COR-L47 (cell line): Measurements from ENCODE around the gene IL1RN.

Experiments used
- DNase-seq: peaks from one replicate; lab custom pipeline; 2025; lab: John Stamatoyannopoulos, UW

Gene IL1RN

DNA sequence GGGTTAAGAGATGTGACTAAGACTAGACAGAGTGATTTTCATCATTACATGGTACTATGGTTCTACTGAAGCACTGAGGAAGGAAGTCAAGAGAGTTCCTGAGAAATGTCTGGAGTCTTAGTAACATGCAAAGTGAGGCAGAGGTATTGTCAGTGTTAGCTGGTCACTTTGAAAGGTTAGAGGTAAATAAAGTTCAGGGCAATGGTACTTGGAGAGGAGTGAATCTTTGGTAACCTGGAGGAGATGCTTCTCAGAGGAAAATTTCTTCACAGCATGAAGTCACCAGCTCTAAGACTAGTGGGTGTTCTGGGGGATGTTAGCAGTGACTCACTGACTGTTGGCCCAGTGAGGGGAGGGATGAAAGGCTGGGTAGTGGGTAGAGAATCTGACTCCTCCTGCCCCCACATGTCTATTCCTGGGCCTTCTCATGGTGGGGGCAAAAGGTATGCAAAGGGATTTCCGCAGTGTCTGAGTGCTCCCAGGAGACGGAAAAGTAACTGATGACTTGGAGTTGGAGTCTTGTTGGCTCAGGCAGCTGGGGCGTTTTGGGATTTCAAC is 23.3 kb upstream of the IL1RN start:
- no peak for DNase-seq

DNA sequence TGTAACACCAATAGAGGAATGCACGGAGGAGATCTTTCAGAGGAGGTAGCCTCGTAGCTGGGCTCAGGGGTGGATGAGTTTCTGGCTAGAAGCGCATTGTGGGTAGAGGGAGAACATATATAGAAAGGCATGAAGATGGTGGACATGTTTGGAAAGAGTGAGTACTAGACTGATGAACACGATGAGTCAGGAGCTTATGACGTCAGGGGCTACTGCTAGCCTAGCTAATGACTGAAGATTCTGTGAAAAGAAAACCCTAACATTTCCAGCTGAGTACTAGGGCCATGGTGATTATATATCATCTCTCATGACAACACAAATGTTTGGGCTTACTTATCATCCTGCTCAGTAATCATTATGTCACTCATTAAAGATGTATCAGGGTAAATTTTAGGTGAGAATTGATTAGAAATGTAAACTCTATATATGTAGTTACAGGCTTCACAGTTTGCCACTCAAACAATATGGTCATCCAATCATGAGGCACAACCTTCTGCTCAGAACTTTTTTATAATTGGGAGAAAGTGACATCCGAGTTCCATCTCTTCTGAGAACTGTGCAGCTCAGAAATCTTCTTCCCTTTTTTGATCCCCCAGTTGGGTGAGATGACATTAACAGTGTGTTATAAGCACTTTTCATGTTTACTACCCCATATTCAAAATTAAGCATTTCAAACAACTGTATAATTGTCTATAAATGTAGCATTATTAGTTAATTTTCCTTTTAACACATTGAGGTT is 22.2 kb upstream of the IL1RN start:
- no peak for DNase-seq

DNA sequence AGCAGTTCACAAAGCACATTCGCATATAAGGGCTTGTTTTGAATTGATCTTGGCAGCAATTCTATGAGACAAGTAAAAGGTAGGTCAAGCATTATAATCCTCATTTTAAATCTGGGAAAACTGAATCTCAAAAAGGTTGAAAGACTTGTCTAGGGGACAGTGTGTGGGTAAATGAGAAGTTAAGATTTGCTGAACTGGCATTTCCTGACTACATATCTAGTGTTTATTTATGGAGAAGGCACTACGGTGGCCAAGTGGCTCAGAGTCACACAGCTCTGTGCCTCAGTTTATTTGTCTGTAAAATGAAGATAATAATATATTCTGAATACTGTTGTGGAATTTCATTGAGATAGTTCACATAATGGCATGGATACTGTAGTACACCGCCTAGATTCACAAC is 16.3 kb upstream of the IL1RN start:
- DNase-seq: no peak

DNA sequence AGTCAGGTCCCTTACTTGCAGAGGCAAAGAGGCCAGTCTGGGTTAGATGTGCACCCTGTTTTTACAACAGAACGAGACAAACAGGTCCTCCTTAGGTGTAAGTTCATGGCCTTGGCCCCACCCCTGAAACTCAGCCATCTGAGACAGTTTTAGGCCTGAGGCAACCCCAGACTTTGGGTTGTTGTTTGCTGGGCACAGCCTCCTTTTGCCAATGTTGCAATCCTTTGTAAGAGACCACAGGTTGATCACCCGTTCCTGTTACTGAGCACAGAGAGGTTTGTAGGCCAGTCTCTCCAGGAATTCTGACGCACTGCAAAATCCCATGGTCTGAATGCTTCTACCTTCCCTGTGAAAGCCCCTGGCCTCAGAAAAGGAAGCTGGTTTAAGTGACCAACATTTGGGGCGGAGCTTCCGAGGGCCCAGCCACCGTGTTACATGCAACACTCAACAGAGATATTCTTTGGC is 15.5 kb upstream of the IL1RN start:
- DNase-seq: no peak

DNA sequence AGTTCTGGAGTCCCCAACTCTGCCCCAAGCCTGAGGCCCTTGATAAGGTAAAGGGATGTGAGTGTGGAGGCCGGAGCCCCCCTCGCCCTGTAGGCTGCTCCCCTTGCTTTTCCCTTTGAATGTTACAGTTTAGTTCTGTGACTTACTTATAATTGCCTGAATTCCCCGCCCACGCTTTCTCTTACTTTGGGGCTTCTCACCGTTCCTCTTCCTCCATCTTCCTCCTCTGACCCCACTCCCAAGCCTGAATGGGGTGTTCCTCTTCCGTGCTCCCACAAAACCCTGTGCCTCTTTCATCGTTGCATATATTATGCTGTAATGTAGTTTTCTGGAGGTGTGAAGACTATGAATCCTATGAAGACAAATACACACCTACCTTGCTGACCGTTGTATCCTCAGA is 15.0 kb upstream of the IL1RN start:
- no peak for DNase-seq

DNA sequence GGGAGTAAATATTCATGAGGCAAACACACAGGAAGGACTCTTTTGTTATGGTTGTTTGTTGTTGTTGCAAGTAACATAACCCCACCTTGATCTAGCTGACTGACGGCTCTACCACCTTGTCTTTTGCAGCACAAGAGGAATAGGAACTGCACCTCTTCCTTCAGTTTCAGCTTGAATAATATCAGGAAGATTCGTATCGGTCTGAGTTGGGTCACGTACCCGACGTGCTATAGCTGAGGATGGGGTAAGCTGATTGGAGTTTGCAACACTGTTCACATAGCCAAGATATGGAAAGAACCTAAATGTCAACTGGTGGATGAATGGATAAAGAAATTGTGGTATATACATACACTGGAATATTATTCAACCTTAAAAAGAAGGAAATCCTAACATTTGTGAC is 14.5 kb upstream of the IL1RN start:
- no peak for DNase-seq

DNA sequence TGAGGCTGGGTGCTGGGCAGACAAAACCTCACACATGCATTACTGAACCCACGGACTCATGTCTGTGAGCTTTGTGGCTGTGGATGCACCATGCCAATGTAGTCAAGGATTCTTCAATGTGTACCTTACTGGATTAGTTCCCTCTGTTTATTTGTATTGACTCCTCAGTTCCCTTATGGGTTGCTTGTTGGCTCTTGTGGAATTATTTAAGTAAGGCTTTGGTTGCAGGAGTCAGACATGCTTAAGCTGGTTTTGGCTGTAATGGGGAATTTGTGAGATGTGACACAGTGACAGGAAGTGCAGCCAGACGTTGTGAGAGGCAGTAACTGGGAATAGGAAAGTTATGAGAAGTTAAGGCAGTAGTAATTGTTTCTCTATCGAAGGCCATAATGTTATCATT is 13.6 kb upstream of the IL1RN start:
- DNase-seq: no peak

DNA sequence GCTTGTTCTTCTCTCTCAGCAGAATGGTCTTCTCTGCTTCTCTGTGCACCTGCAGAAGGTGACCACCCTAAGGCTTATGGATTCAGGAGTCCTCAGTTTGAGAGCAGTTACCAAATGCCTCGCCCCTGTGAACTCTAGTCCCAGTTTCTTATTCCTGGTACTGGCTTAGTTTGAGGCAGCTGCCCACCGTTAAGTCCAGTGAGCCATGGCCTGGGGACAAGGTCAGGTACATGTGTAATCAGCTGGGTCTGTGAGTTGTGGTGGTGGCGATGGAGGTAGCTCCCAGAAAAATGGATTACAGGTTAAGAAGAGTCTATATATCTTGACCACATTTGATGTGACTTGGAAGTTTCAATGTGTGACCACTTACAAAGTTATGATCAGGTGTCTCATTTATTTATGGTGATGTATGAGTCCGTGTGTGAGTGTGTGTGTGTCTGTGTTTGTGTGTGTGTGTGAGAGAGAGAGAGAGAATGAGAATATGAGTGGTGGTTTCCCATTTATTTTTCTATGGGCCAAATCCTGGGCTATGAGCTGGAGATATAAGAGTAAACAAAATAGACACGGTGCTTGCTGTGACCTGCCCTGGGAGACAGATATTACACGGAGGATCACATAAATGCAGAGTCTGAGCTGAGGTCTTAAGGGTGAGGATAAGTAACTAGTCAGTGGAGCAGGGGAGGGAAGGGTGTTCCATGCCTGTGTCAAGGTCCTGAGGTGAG is 13.0 kb upstream of the IL1RN start:
- DNase-seq: no peak

DNA sequence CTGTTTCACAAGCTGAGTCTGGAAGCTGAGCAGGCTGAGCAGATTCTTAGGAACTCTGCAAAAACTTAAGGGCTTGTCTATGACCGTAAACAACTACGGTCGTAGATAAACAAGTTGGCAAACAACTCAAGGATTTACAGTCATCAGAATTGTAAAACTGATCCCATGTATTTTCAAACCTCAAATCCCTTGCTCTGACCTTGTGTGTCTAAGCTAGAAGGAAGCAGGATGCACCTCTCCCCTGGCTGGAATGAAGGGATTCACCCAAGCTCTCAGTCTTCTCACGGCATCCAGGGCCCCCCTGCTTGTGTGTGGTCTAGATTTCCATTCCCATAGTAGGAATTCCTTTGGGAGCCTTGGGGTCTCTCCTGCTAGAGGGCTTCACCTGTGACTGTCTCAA is 12.4 kb upstream of the IL1RN start:
- no peak for DNase-seq

DNA sequence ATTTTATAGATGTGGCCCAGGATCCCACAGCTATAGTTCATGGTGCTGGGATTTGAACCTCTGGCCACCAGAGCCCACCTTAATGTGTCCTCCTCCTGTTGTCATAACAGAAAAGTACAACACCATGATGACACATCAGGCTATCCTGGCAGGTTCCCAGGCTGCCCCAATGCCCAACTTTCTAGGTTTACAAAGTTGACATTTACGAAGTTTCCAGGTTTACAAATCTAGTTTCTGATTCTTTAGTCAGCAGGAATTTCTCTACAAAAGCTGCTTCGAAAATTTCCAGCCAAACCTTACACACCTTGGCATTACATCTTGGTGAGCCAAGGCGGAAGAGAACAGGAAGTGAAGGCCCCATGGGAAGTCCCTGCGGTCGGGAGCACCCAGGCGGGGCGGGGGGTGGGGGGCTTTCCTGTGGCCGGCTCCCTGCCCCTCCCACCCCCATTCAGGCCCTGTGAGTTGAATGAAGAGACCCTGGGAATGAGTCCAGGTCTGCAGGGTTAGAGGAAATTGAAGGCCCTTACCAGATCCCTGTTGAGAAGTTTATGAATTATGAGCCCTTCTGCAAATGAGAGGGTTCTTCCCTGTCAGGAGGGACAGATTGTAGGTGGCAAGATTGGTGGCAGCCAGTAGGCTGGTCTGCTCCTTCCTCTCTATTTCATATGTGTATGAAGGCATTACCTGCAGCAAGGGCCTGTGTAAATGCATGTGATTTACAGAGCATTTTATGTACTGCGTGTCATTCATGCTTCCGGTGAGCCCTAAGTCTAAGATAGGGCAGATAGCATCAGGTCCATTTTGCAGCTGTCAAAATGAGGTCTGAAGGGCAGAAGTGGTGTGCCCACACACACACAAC is 11.1 kb upstream of the IL1RN start:
- DNase-seq: no peak

DNA sequence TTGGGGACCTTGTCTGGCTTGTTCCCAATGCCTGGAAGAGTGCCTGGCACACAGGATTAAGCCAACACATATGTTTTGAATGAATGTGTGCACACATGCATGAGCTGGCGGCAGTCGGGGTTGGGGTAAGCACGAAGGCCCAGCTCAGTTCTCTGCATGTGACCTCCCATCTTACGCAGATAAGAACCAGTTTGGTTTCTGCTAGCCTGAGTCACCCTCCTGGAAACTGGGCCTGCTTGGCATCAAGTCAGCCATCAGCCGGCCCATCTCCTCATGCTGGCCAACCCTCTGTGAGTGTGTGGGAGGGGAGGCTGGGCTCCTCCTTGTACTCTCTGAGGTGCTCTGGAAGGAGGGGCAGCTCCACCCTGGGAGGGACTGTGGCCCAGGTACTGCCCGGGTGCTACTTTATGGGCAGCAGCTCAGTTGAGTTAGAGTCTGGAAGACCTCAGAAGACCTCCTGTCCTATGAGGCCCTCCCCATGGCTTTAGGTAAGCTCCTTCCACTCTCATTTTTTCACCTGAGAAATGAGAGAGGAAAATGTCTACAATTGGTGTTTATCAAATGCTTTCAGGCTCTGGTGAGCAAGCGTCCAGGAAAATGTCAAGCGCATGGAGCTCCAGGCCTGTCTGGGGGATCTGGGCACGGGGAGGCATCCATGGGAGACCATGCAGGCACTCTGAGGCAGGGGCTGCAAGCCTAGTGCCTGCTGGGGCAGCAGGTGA is 9.7 kb upstream of the IL1RN start:
- no peak for DNase-seq

DNA sequence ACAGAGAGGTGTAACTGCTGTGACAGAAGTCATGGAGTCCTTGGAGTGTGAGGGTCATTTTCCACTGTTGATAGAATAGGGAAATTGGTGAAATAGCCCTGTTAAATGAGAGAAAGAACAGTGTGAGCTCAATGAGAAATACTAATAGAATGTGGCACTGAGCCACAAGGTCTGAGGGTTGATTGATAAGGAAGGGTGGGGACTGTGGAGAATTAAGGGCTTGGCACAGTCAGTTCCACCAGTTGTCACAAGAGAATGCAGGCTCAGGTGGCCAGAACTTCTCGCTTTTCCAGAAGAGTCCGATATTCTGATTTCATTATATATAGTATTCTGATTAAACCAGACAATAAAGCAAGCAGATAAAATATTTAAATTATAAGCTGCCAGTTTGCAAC is 9.1 kb upstream of the IL1RN start:
- DNase-seq: no peak

DNA sequence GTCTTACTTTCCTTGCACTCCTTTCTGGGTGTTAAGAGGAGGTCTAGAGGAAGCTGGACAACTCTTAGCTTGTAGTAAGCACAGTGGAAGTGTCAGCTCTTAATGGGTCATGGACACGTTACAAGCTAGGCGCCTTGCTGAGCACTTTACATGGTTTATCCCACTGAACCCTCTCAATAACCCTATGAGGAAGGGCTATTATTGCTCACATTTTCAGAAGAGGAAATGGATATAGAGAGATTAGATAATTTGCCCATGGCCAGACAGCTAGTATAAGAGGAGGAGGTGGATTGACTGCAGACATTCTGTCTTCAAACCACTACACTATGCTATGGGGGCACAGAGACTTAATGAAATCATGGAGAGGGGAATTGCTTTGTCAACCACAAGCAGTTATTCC is 8.3 kb upstream of the IL1RN start:
- DNase-seq: no peak

DNA sequence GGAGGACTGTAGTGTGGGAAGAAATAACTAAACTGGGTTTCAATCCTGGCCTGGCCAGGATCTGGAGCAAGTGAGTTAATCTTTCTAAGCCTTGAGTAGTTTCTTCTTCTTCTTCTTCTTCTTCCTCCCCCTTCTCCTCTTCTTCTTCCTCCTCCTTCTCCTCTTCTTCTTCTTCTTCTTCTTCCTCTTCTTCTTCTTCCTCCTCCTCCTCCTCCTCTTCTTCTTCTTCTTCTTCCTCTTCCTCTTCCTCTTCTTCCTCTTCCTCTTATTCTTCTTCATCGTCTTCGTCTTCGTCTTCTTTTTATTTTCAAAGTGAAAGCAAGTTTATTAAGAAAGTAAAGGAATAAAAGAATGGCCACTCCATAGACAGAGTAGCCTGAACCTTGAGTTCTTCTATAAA is 6.5 kb upstream of the IL1RN start:
- no peak for DNase-seq

DNA sequence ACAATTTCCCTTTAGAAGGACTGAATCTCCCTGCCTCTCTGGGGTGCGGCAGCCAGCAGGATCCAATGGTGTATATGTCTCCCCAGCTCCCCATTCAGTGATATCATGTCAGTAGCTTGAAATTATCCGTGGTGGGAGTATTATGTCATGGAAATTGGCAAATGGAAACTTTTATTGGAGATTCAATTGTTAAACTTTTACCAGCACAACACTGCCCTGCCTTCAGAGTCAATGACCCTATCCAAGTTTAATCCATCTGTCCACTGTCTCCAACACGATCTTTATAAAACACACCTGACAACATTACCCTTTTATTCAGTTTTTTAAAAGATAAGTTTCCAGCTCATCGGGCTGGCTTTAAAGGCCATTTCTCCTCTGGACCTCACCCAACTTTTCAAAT is 5.0 kb upstream of the IL1RN start:
- no peak for DNase-seq

DNA sequence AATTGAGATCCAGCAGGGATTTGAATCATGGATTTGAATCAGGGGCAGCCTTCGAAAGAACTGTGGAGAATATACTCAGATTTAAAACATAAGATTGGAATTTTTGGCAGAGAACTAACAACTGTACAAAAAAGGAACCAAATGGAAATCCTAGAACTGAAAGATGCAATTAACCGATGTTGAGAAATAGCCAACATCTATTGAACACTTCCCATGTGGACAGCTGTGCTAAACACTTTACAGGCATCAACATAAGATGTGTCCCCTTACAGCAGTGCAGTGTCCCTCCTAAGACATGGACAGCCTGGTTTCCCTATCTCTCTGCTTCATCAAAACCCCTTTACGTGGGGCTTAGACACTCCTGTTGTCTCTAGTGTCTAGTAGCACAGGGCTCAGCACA is 3.7 kb upstream of the IL1RN start:
- DNase-seq: no peak

DNA sequence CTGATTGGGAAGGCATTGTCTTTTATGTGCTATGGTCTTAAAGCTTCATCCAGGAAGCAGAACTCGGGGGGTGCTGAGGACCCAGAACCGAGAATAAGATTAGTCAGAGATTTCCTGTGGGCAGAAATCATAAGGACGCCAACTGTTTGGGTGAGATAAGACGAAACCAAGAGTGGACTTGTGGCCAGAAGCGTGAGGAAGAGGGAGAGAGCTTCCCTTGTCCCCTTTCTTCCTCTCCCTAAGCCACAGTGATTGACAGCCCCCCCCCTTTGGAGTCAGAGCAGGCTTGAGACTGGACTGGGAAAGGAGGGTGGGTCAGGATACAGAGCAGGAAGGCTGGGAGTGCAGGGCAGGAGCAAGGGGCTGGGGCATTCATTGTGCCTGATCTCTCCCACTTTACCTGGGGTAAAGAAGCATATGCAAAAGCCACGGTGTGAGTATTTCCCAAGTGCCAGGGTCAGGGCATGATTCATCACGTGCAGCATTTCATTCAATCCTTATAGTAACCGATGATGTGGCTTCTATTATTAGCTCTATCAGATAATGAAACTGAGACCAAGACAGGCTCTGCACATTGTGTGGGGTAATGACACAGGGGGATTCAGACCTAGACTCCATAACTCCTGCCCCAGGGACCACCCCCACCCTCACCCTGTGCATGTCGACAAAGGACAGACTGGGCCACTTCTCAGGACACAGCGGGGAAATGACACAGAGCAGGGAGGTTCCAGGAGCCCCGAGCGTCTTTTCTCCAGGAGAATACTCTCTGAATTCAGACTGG is 3.0 kb upstream of the IL1RN start:
- no peak for DNase-seq

DNA sequence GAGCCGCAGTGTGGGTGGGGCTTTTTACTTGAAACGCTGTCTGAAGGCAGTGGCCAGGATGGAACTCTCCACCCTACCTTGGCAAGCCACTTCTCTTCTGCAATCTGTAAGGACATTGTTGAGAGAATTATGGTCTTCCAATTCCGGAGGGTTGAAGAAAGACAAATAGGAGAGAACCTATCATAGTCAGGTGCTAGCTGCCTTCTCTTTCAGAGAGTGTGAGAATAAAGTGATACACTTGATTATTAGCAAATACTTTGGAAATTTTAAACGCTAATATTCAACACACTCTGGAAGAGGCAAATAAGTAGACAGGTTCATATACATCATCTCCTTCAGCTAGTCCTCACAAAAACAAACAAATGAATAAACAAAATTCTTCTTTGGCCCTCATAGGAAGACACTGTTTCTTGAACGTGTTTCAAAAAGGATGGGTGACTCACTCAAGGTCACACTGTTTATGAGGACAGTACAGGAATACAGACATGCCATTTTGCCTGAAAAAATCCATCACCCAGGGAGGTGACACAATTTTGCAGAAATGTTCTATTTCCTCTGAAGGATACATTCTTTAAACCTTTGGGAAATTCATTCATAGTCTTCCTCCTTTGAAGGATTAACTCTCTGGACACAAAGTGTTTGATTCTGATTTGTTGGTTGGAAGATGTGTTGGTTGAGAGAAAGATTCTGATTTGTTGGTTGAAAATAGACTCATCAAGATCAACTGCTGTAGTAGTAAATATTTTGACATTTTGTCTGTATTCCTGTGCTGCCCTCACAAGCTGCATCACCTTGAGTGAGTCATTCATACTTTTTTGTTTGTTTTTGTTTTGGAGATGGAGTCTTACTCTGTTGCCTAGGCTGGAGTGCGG is 2.2 kb upstream of the IL1RN start:
- DNase-seq: no peak

DNA sequence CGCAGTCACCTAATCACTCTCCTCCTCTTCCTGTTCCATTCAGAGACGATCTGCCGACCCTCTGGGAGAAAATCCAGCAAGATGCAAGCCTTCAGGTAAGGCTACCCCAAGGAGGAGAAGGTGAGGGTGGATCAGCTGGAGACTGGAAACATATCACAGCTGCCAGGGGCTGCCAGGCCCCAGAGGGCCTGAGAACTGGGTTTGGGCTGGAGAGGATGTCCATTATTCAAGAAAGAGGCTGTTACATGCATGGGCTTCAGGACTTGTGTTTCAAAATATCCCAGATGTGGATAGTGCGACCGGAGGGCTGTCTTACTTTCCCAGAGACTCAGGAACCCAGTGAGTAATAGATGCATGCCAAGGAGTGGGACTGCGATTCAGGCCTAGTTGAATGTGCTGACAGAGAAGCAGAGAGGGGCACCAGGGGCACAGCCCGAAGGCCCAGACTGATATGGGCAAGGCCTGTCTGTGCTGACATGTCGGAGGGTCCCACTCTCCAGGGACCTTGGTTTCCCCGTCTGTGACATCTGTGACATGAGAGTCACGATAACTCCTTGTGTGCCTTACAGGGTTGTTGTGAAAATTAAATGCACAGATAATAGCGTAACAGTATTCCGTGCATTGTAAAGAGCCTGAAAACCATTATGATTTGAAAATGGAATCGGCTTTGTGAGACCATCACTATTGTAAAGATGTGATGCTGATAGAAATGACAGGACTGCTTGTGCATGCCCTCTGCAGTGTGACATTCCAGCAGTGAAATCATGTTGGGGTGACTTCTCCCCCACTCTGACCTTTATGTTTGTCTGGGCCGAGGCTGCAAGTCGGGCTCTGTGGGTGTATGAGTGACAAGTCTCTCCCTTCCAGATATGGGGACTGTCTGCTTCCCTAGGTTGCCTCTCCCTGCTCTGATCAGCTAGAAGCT is 510 bp downstream of the IL1RN start:
- DNase-seq: no peak
